Vagina (tissue), 2 donors: ENCODE results near the gene TRPV5. TPM values are rescaled to one million over a fixed set of nuclear protein-coding genes. Genes with fewer than 3 reads are reported as not detected.

Experiments used
- DNase-seq, 2 donors: peaks; one replicate each; pipeline ENCODE4 v3.0.0-alpha.2; 2017; ENCODE audit errors: extremely low spot score in 2 of 2
- H3K27ac ChIP-seq: fragments of 200-600 bp; sonication (generic); one replicate; pipeline ENCODE4 v1.5.1; 2019
- H3K27me3 ChIP-seq: fragments of 200-600 bp; sonication (generic); one replicate; pipeline ENCODE4 v1.5.1; 2019
- H3K36me3 ChIP-seq, 2 donors: fragments of 200-600 bp; sonication (generic); one replicate each; pipeline ENCODE4 v1.5.1; 2017 to 2019
- H3K4me1 ChIP-seq: fragments of 200-600 bp; sonication (generic); one replicate; pipeline ENCODE4 v1.5.1; 2019
- H3K4me3 ChIP-seq, 2 donors: fragments of 200-600 bp; sonication (generic); 1 replicate in 1 of 2; 2 replicates in 1 of 2; pipeline ENCODE4 v1.5.1; 2016 to 2019
- H3K9me3 ChIP-seq: fragments of 200-600 bp; sonication (generic); one replicate; pipeline ENCODE4 v1.5.1; 2019
- POLR2A ChIP-seq, 2 donors: fragments of 450-650 bp; IDR thresholded peaks; one replicate each; pipeline ENCODE4 v1.6.1; 2017; ENCODE audit warnings: antibody characterized with exemption in 2 of 2, mild to moderate bottlenecking in 2 of 2, moderate library complexity in 2 of 2
- POLR2AphosphoS5 ChIP-seq, 2 donors: sonication (generic); formaldehyde crosslinking; IDR thresholded peaks; one replicate each; pipeline ENCODE4 v1.9.0; 2017; ENCODE audit warnings: antibody characterized with exemption in 2 of 2, mild to moderate bottlenecking in 2 of 2, low read depth in 1 of 2; ENCODE audit not compliant: insufficient read depth in 1 of 2
- intact Hi-C: fragments of 100-400 bp; cut with DNase I; formaldehyde crosslinking; loops from one replicate; pipeline ENCODE4 v1.15.1; 2023
- total RNA-seq: library from RNA; depleted of rRNA; stranded (reverse); fragments of >200 nt; gene quantifications from one replicate; pipeline ENCODE4 v1.2.3, GENCODE V29; 2016
- TF ChIP-seq, protein P1 (sequence below), 3 experiments: fragments of 450-650 bp in 2 of 3; fragments of 200-600 bp in 1 of 3; sonication (generic) in 1 of 3; IDR thresholded peaks; one replicate each; pipeline ENCODE4 v1.5.1; 2017 to 2019; ENCODE audit warnings: antibody characterized with exemption in 3 of 3, mild to moderate bottlenecking in 2 of 3, moderate library complexity in 2 of 3

TRPV5 gene
- total RNA-seq, 1 donor from 2014 or later, result not detected

DNA sequence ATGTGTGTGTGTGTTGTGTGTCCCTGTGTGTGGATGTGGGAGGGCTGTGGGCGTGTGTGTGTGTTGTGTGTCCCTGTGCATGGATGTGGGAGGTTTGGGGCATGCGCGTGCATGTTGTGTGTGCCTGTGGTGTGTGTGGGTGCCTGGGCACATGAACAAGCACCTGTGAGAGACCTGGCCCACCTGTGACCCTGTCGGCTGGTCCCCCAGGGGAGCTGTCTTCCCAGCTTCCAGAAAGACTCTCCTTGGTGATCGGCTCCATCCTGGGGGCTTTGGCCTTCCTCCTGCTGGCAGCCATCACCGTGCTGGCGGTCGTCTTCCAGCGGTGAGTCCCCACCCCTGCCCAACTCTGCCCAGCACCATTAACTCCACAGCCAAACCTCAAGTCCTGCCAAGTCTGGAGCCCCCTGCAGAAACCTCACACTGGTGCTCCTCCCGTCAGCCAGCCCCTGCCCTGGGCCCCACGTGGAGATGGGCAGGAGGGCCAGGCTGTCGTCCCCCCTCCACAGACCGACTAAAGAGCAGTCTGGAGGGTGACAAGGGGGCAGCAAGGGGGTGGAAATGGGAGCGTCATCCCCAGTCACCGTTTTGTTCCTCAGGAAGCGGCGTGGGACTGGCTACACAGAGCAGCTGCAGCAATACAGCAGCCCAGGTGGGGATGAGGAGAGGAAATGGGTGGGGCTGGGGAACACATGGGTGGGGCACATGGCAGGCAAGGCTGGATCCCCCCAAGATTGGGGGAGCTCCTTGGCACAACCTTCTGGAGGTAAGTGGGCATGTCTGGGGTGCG is 66.0 kb downstream of the TRPV5 start:
- DNase-seq, result peak in 1 of 2 donors; percentile 94
- H3K9me3 ChIP-seq, result no peaks in the 10 kb centered on the region
- intact Hi-C loops, result no loop called here
- H3K4me1 ChIP-seq, result peaks cover 8% of the 10 kb centered on the region
- TF ChIP-seq, protein P1, sequence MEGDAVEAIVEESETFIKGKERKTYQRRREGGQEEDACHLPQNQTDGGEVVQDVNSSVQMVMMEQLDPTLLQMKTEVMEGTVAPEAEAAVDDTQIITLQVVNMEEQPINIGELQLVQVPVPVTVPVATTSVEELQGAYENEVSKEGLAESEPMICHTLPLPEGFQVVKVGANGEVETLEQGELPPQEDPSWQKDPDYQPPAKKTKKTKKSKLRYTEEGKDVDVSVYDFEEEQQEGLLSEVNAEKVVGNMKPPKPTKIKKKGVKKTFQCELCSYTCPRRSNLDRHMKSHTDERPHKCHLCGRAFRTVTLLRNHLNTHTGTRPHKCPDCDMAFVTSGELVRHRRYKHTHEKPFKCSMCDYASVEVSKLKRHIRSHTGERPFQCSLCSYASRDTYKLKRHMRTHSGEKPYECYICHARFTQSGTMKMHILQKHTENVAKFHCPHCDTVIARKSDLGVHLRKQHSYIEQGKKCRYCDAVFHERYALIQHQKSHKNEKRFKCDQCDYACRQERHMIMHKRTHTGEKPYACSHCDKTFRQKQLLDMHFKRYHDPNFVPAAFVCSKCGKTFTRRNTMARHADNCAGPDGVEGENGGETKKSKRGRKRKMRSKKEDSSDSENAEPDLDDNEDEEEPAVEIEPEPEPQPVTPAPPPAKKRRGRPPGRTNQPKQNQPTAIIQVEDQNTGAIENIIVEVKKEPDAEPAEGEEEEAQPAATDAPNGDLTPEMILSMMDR (IDR thresholded peaks at IDR 0.05), result no peak
- TF ChIP-seq POLR2A (IDR thresholded peaks at IDR 0.05) (no peak), POLR2AphosphoS5 (IDR thresholded peaks at IDR 0.05; ENCODE audit: insufficient read depth in 1 of 2, low read depth in 1 of 2) (no peak)
- no peak overlapping the region for H3K27ac ChIP-seq
- H3K4me3 ChIP-seq, result no peak overlapping the region
- no peaks in the 10 kb centered on the region for H3K27me3 ChIP-seq
- peaks cover 0 to 56% of the 10 kb centered on the region in 2 donors for H3K36me3 ChIP-seq

DNA sequence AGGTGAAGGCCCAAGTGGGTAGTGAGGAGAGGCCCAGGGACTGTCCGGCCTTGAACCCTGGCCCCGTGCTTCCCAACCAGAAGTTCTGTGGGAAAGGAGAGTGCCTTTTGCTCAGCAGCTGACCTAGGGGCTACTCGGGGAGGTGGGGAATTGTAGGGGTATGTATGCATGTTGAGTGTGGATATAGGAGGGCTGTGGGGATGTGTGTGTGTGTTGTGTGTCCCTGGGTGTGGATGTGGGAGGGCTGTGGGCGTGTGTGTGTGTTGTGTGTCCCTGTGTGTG is 66.5 kb downstream of the TRPV5 start:
- H3K27ac ChIP-seq, result no peak overlapping the region
- TF ChIP-seq POLR2AphosphoS5 (IDR thresholded peaks at IDR 0.05; ENCODE audit: insufficient read depth in 1 of 2, low read depth in 1 of 2) (no peak), POLR2A (IDR thresholded peaks at IDR 0.05) (no peak)
- TF ChIP-seq, protein P1 (IDR thresholded peaks at IDR 0.05), result no peak
- H3K27me3 ChIP-seq, result no peaks in the 10 kb centered on the region
- H3K36me3 ChIP-seq, result peaks cover 0 to 58% of the 10 kb centered on the region in 2 donors
- intact Hi-C loops, result no loop called here
- H3K4me1 ChIP-seq, result peaks cover 8% of the 10 kb centered on the region
- no peak overlapping the region for H3K4me3 ChIP-seq
- no peaks in the 10 kb centered on the region for H3K9me3 ChIP-seq
- DNase-seq, result no peak

DNA sequence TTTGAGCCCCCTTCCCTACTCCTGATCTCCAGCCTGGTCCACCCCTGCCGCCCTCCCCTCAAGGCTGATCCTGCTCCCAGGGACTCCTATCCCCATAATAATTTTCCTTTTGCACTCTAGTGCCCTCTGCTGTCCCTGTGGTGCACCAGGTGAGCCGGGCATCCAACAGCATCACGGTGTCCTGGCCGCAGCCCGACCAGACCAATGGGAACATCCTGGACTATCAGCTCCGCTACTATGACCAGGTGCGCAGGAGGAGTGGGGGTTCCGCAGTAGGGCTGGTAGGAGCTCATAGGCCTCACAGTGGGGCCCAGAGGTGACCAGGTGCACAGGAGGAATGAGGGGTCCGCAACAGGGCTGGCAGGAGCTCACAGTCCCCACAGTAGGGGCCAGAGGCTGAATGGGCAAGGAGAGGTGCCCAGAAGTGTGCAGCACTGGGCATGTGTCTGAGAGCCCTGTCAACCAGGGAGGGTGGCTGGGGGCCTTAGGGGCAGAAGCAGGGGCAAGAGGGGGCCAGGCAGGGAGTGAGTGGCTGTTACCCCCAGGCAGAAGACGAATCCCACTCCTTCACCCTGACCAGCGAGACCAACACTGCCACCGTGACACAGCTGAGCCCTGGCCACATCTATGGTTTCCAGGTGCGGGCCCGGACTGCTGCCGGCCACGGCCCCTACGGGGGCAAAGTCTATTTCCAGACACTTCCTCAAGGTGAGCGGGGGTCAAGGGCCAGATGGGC is 67.0 kb downstream of the TRPV5 start:
- no peak overlapping the region for H3K4me3 ChIP-seq
- peaks cover 8% of the 10 kb centered on the region for H3K4me1 ChIP-seq
- no peaks in the 10 kb centered on the region for H3K9me3 ChIP-seq
- peaks cover 0 to 58% of the 10 kb centered on the region in 2 donors for H3K36me3 ChIP-seq
- TF ChIP-seq, protein P1 (IDR thresholded peaks at IDR 0.05), result peak in 2 of 3 experiments; percentile 7 to 14
- no peak for TF ChIP-seq POLR2AphosphoS5 (IDR thresholded peaks at IDR 0.05; ENCODE audit: insufficient read depth in 1 of 2, low read depth in 1 of 2)
- TF ChIP-seq POLR2A (IDR thresholded peaks at IDR 0.05), result no peak
- peak; percentile 84 to 88 for DNase-seq
- intact Hi-C loops, result no loop called here
- H3K27me3 ChIP-seq, result no peaks in the 10 kb centered on the region
- H3K27ac ChIP-seq, result no peak overlapping the region

DNA sequence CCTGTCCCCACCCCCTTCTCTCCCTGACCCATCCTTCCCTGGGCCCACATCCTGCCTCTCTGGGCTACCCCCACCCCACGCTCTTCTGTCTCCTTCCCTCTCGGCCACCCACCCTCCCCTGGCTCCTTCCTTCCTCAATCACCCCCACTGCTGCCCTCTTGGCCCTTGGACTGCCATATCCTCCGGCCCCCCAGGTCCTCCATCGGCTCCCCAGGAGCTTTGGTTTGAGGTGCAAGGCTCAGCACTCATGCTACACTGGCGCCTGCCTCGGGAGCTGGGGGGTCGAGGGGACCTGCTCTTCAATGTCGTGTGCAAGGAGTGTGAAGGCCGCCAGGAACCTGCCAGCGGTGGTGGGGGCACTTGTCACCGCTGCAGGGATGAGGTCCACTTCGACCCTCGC is 67.8 kb downstream of the TRPV5 start:
- Histone ChIP-seq H3K4me1 (peaks cover 8% of the 10 kb centered on the region), H3K4me3 (no peak overlapping the region), H3K36me3 (peaks cover 0 to 51% of the 10 kb centered on the region in 2 donors), H3K27ac (no peak overlapping the region), H3K9me3 (no peaks in the 10 kb centered on the region), H3K27me3 (no peaks in the 10 kb centered on the region)
- TF ChIP-seq POLR2A (IDR thresholded peaks at IDR 0.05) (no peak), POLR2AphosphoS5 (IDR thresholded peaks at IDR 0.05; ENCODE audit: insufficient read depth in 1 of 2, low read depth in 1 of 2) (no peak)
- TF ChIP-seq, protein P1 (IDR thresholded peaks at IDR 0.05), result no peak
- intact Hi-C loops, result no loop called here
- no peak for DNase-seq
